HepG2 (cell line): Measurements from ENCODE around the gene DDX19B. TPM values are rescaled to one million over a fixed set of nuclear protein-coding genes. Genes with fewer than 3 reads are reported as not detected.

ENCODE experiments used
- ARID3A ChIP-seq: IDR thresholded peaks from 2 replicates; pipeline ENCODE4 v1.6.1; 2012; ENCODE audit warnings: low read depth, low read length, improper control_type of control experiment
- BCL6 ChIP-seq: IDR thresholded peaks from 2 replicates; pipeline ENCODE4 v1.6.1; 2016; ENCODE audit warnings: missing genetic modification reagents, missing compliant biosample characterization
- DZIP1 ChIP-seq: sonication (generic); formaldehyde crosslinking; IDR thresholded peaks from 2 replicates; pipeline ENCODE4 v1.5.0; 2020; ENCODE audit warnings: mild to moderate bottlenecking, missing genetic modification reagents
- GABPB1 ChIP-seq: IDR thresholded peaks from 2 replicates; pipeline ENCODE4 v1.6.1; 2016; ENCODE audit warnings: mild to moderate bottlenecking, missing genetic modification reagents, moderate library complexity, missing compliant biosample characterization
- LBX2 ChIP-seq: sonication (generic); formaldehyde crosslinking; IDR thresholded peaks from 2 replicates; pipeline ENCODE4 v1.5.0; 2020; ENCODE audit warnings: missing genetic modification reagents, mild to moderate bottlenecking, borderline replicate concordance
- MYC ChIP-seq: sonication (generic); formaldehyde crosslinking; IDR thresholded peaks from 2 replicates; pipeline ENCODE4 v1.9.0; 2021; ENCODE audit warnings: missing genetic modification reagents, borderline replicate concordance
- PHF21A ChIP-seq: sonication (generic); formaldehyde crosslinking; IDR thresholded peaks from 2 replicates; pipeline ENCODE4 v1.5.0; 2020; ENCODE audit warnings: mild to moderate bottlenecking, missing genetic modification reagents
- RAD21 ChIP-seq: fragments of 450-650 bp; formaldehyde crosslinking; IDR thresholded peaks from 2 replicates; pipeline ENCODE4 v1.5.0; 2020; ENCODE audit warnings: mild to moderate bottlenecking
- RARG ChIP-seq: sonication (generic); formaldehyde crosslinking; IDR thresholded peaks from 2 replicates; pipeline ENCODE4 v1.4.0; 2020; ENCODE audit warnings: low read depth, mild to moderate bottlenecking, missing genetic modification reagents
- SIX1 ChIP-seq: sonication (generic); formaldehyde crosslinking; IDR thresholded peaks from 2 replicates; pipeline ENCODE4 v1.4.0; 2020; ENCODE audit warnings: missing genetic modification reagents, borderline replicate concordance
- ZMYM4 ChIP-seq: sonication (generic); formaldehyde crosslinking; IDR thresholded peaks from 2 replicates; pipeline ENCODE4 v1.8.1; 2023; ENCODE audit warnings: mild to moderate bottlenecking, missing genetic modification reagents
- ZNF124 ChIP-seq: sonication (generic); formaldehyde crosslinking; IDR thresholded peaks from 2 replicates; pipeline ENCODE4 v1.4.0; 2020; ENCODE audit warnings: missing genetic modification reagents
- ZNF224 ChIP-seq: sonication (generic); formaldehyde crosslinking; IDR thresholded peaks from 2 replicates; pipeline ENCODE4 v1.5.0; 2020; ENCODE audit warnings: mild to moderate bottlenecking, missing genetic modification reagents
- ZNF318 ChIP-seq: sonication (generic); formaldehyde crosslinking; IDR thresholded peaks from 2 replicates; pipeline ENCODE4 v1.4.0; 2020; ENCODE audit warnings: mild to moderate bottlenecking, missing genetic modification reagents
- ZNF766 ChIP-seq: sonication (generic); formaldehyde crosslinking; IDR thresholded peaks from 2 replicates; pipeline ENCODE4 v1.5.0; 2020; ENCODE audit warnings: missing genetic modification reagents, borderline replicate concordance
- polyA plus RNA-seq, 8 experiments: library from polyadenylated mRNA; depleted of rRNA in 3 of 8; stranded (reverse) in 7 of 8; unstranded in 1 of 8; fragments of >200 nt; fragmentation: Illumina TruSeq in 4 of 8; extraction: Trizol in 4 of 8; gene quantifications; 2 replicates each; pipeline versions ENCODE4 v1.2.1 to v1.2.3, GENCODE V29; 2011 to 2016; ENCODE audit warnings: low read depth in 4 of 8, missing spikeins in 1 of 8, mixed read lengths in 1 of 8; ENCODE audit not compliant: insufficient read depth in 1 of 8
- total RNA-seq, 5 experiments: library from RNA; depleted of rRNA; stranded (reverse); fragments of >200 nt; fragmentation: Illumina TruSeq; extraction: Trizol; gene quantifications; 2 replicates each; pipeline ENCODE4 v1.2.3, GENCODE V29; 2016; ENCODE audit warnings: low read depth in 1 of 5

The DDX19B gene
- total and polyA plus RNA-seq, 2 of the 13 experiments (the other 11 are each of a cell fraction or from before 2014, with no cell fraction given) = 36.2 to 40.0 TPM

GRCh38 chr16:70289229-70290094 lies 9.5 kb upstream of the DDX19B start, which contains the start of gene AARS1 (continued):
- TF ChIP-seq SIX1 (CRISPR knock-in tag) (0 out of 2 replicates have a peak, but pooled peaks have one; percentile 33), RARG (CRISPR knock-in tag) (0 out of 2 replicates have a peak, but pooled peaks have one; percentile 34), GABPB1 (CRISPR knock-in tag) (peak; percentile 87), LBX2 (peak; percentile 86; the same call in 1 of the 2 replicates), ZNF224 (CRISPR knock-in tag) (no peak), PHF21A (CRISPR knock-in tag) (peak; percentile 83), ZNF766 (peak; percentile 98; the same call in 1 of the 2 replicates), BCL6 (CRISPR knock-in tag) (peak; percentile 28; the same call in 1 of the 2 replicates), MYC (no peak; the same call in none of the 2 replicates), ARID3A (no peak; the same call in 1 of the 2 replicates), ZNF318 (CRISPR knock-in tag) (no peak), ZNF124 (CRISPR knock-in tag) (peak; percentile 59; the same call in 1 of the 2 replicates), DZIP1 (CRISPR knock-in tag) (peak; percentile 90), ZMYM4 (CRISPR knock-in tag) (peak; percentile 77), RAD21 (CRISPR knock-in tag) (peak; percentile 79)
